WTC11 (cell line): Measurements from ENCODE around the gene SLC35E3. TPM values are rescaled to one million over a fixed set of nuclear protein-coding genes. Genes with fewer than 3 reads are reported as not detected.

Experiments used
- ATAC-seq: fragments of 200-7000 bp; cut with Tn5 transposase; 2 replicates; pipeline ENCODE4 v1.10.0; 2021; ENCODE audit warnings: mild to moderate bottlenecking, moderate library complexity
- CTCF ChIA-PET: fragments of 300-600 bp; sonication (Branson Sonifier 250); formaldehyde crosslinking; loops from one replicate; lab custom pipeline; 2021; ENCODE audit warnings: antibody characterized with exemption; lab: Charles Lee
- POLR2A ChIA-PET: fragments of 350-600 bp; sonication (Branson Sonifier 250); formaldehyde crosslinking; loops from one replicate; lab custom pipeline; 2021; ENCODE audit warnings: antibody characterized with exemption; lab: Charles Lee
- DNase-seq: peaks from one replicate; pipeline ENCODE4 v3.0.0; 2021; ENCODE audit warnings: low spot score
- H3K27ac Mint-ChIP-seq: 2 replicates; pipeline ENCODE4 v1.8.0; 2021; ENCODE audit warnings: mixed read lengths
- H3K27me3 Mint-ChIP-seq: 2 replicates; pipeline ENCODE4 v1.8.0; 2021; ENCODE audit warnings: low read depth, mild to moderate bottlenecking, moderate library complexity, mixed read lengths
- H3K36me3 Mint-ChIP-seq: 2 replicates; pipeline ENCODE4 v1.8.0; 2021; ENCODE audit warnings: mixed read lengths
- H3K4me1 Mint-ChIP-seq: 2 replicates; pipeline ENCODE4 v1.8.0; 2022; ENCODE audit warnings: mixed read lengths
- H3K4me3 Mint-ChIP-seq: 2 replicates; pipeline ENCODE4 v1.8.0; 2021; ENCODE audit warnings: mild to moderate bottlenecking, moderate library complexity, mixed read lengths
- H3K9me3 Mint-ChIP-seq: 2 replicates; pipeline ENCODE4 v1.8.0; 2021; ENCODE audit warnings: mixed read lengths
- AR ChIP-seq: fragments of 250-450 bp; sonication (Bioruptor Pico); IDR thresholded peaks from 2 replicates; pipeline ENCODE4 v1.9.0; 2021; ENCODE audit warnings: mild to moderate bottlenecking
- ARID4B ChIP-seq: sonication (generic); formaldehyde crosslinking; IDR thresholded peaks from 2 replicates; pipeline ENCODE4 v1.8.0; 2023; ENCODE audit warnings: missing genetic modification reagents, mild to moderate bottlenecking, borderline replicate concordance
- CDX4 ChIP-seq: fragments of 250-450 bp; sonication (Bioruptor Pico); IDR thresholded peaks from 2 replicates; pipeline ENCODE4 v1.9.0; 2021; ENCODE audit warnings: moderate library complexity, mild to moderate bottlenecking, inconsistent platforms, borderline replicate concordance
- FOXP4 ChIP-seq: sonication (generic); formaldehyde crosslinking; IDR thresholded peaks from 2 replicates; pipeline ENCODE4 v1.8.0; 2022; ENCODE audit warnings: mild to moderate bottlenecking, missing genetic modification reagents
- GRHL2 ChIP-seq: fragments of 250-450 bp; sonication (Bioruptor Pico); IDR thresholded peaks from 2 replicates; pipeline ENCODE4 v1.8.0; 2022; ENCODE audit warnings: mild to moderate bottlenecking, moderate library complexity; ENCODE audit not compliant: insufficient replicate concordance, severe bottlenecking
- JUN ChIP-seq: sonication (generic); formaldehyde crosslinking; IDR thresholded peaks from 2 replicates; pipeline ENCODE4 v1.8.0; 2023; ENCODE audit warnings: mild to moderate bottlenecking, missing genetic modification reagents
- MAX ChIP-seq: sonication (generic); formaldehyde crosslinking; IDR thresholded peaks from 2 replicates; pipeline ENCODE4 v1.8.0; 2022; ENCODE audit warnings: mild to moderate bottlenecking, missing genetic modification reagents
- MLX ChIP-seq: sonication (generic); formaldehyde crosslinking; IDR thresholded peaks from 2 replicates; pipeline ENCODE4 v1.8.1; 2023; ENCODE audit warnings: mild to moderate bottlenecking, missing genetic modification reagents, moderate library complexity
- NFE2L1 ChIP-seq: sonication (generic); formaldehyde crosslinking; IDR thresholded peaks from 2 replicates; pipeline ENCODE4 v1.8.1; 2023; ENCODE audit warnings: missing genetic modification reagents
- OVOL2 ChIP-seq: fragments of 250-450 bp; sonication (Bioruptor Pico); IDR thresholded peaks from 2 replicates; pipeline ENCODE4 v1.9.0; 2021; ENCODE audit warnings: mild to moderate bottlenecking, borderline replicate concordance
- RORB ChIP-seq: fragments of 250-450 bp; sonication (Bioruptor Pico); IDR thresholded peaks from 2 replicates; pipeline ENCODE4 v1.9.0; 2021; ENCODE audit warnings: mild to moderate bottlenecking
- SMAD3 ChIP-seq: sonication (generic); formaldehyde crosslinking; IDR thresholded peaks from 2 replicates; pipeline ENCODE4 v1.8.0; 2022; ENCODE audit warnings: missing genetic modification reagents, mild to moderate bottlenecking, borderline replicate concordance
- SP1 ChIP-seq: sonication (generic); formaldehyde crosslinking; conservative IDR thresholded peaks from 2 replicates; pipeline ENCODE4 v1.8.1; 2022; ENCODE audit warnings: missing genetic modification reagents
- TP53 ChIP-seq: sonication (generic); formaldehyde crosslinking; IDR thresholded peaks from 2 replicates; pipeline ENCODE4 v1.8.1; 2023; ENCODE audit warnings: mild to moderate bottlenecking, missing genetic modification reagents
- ZBTB43 ChIP-seq: sonication (generic); formaldehyde crosslinking; IDR thresholded peaks from 2 replicates; pipeline ENCODE4 v1.8.1; 2023; ENCODE audit warnings: mild to moderate bottlenecking, missing genetic modification reagents
- ZNF121 ChIP-seq: sonication (generic); formaldehyde crosslinking; IDR thresholded peaks from 2 replicates; pipeline ENCODE4 v1.8.0; 2023; ENCODE audit warnings: missing genetic modification reagents
- ZNF138 ChIP-seq: sonication (generic); formaldehyde crosslinking; conservative IDR thresholded peaks from 2 replicates; pipeline ENCODE4 v1.8.1; 2022; ENCODE audit warnings: mild to moderate bottlenecking, moderate library complexity, missing genetic modification reagents
- ZNF396 ChIP-seq: fragments of 250-450 bp; sonication (Bioruptor Pico); IDR thresholded peaks from 2 replicates; pipeline ENCODE4 v1.8.0; 2021; ENCODE audit warnings: mild to moderate bottlenecking, moderate library complexity, borderline replicate concordance
- total RNA-seq: library from RNA; stranded (reverse); gene quantifications from 3 replicates; pipeline ENCODE4 v1.2.3, GENCODE V29; 2021

SLC35E3 gene
- total RNA-seq, 1 experiment from 2014 or later = 11.3 TPM

GRCh38 chr12:68760806-68761441, 14.9 kb downstream of the SLC35E3 start:
- ChIA-PET CTCF (no interaction called here), POLR2A (no interaction called here)
- Mint-ChIP-seq H3K9me3 (no peaks in the 10 kb centered on the region), H3K4me3 (no peak overlapping the region), H3K27me3 (no peaks in the 10 kb centered on the region), H3K27ac (no peak overlapping the region), H3K4me1 (peaks cover 7% of the 10 kb centered on the region), H3K36me3 (peaks cover 39% of the 10 kb centered on the region)
- ATAC-seq (no peak), DNase-seq (no peak)
- TF ChIP-seq AR (CRISPR knock-in tag) = no peak
- no peak for TF ChIP-seq ZNF396 (CRISPR knock-in tag)
- no peak for TF ChIP-seq ZNF138 (CRISPR knock-in tag)
- no peak for TF ChIP-seq ZBTB43 (CRISPR knock-in tag)
- no peak for TF ChIP-seq JUN
- TF ChIP-seq TP53 (CRISPR knock-in tag) = no peak
- no peak for TF ChIP-seq MLX (CRISPR knock-in tag)
- TF ChIP-seq MAX (CRISPR knock-in tag) = no peak
- no peak for TF ChIP-seq OVOL2 (CRISPR knock-in tag)
- TF ChIP-seq FOXP4 (CRISPR knock-in tag) = no peak
- TF ChIP-seq CDX4 (CRISPR knock-in tag) = no peak
- TF ChIP-seq GRHL2 (CRISPR knock-in tag) = no peak
- TF ChIP-seq ARID4B = no peak
- no peak for TF ChIP-seq SMAD3 (CRISPR knock-in tag)
- no peak for TF ChIP-seq ZNF121 (CRISPR knock-in tag)
- no peak for TF ChIP-seq RORB (CRISPR knock-in tag)
- TF ChIP-seq SP1 (CRISPR knock-in tag) = no peak
- TF ChIP-seq NFE2L1 (CRISPR knock-in tag) = no peak
